ENCODE results near the gene BLTP1.

GRCh38 chr4:122172266-122172665, 20.1 kb downstream of the BLTP1 start:
- TF ChIP-seq CTCF (IDR thresholded peaks at IDR 0.05), result no peak
- TF ChIP-seq EP300 (IDR thresholded peaks at IDR 0.05), result no peak
- no peak for TF ChIP-seq POLR2AphosphoS5 (IDR thresholded peaks at IDR 0.05)
- no peak for TF ChIP-seq POLR2A (IDR thresholded peaks at IDR 0.05; ENCODE audit: low read depth)

Data from esophagus muscularis mucosa (tissue), 4 donors.